ENCODE measurements around the gene LMAN1L. TPM values are rescaled to one million over a fixed set of nuclear protein-coding genes. Genes with fewer than 3 reads are reported as not detected.
A peak's percentile ranks its signal among the peaks of the same experiment; 100 is the strongest.
"Not testable (repeated sequence)": the region's sequence is repeated elsewhere in the genome, so short reads cannot be mapped to it uniquely, and the experiment has no call there.

The LMAN1L gene
- total RNA-seq, 1 donor from 2014 or later = not detected

DNA sequence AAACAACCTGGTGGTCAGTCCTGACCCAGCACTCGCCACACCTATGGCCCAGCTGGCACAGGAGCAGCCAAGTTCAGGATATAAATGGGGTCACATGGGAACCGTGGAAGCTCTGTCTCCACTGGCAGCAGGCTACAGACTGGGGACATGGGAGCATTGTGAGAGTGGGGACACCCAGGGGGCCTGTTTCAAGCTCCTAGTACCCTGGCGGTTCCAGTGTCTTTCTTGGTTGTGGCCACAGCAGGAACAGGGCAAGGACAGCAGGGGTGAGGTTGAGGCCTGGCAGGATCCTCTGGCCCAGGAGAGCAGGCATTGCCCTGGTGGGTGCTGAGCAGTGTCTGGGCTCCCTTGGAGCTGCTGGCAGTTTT lies 28.8 kb upstream of the LMAN1L start:
- no peak for DNase-seq (ENCODE audit: low spot score)
- peak overlapping the region; percentile 70 for H3K27ac Mint-ChIP-seq (ENCODE audit: unreplicated experiment)
- no peaks in the 10 kb centered on the region for H3K9me3 Mint-ChIP-seq (ENCODE audit: low read depth)
- no peak for TF ChIP-seq CTCF (IDR thresholded peaks at IDR 0.05)
- no peaks in the 10 kb centered on the region for H3K27me3 Mint-ChIP-seq (ENCODE audit: low read depth)
- H3K4me1 Mint-ChIP-seq (ENCODE audit: low read depth) = peaks cover 57% of the 10 kb centered on the region
- H3K4me3 Mint-ChIP-seq (ENCODE audit: unreplicated experiment) = peak overlapping the region; percentile 87
- peaks cover 1% of the 10 kb centered on the region for H3K36me3 Mint-ChIP-seq (ENCODE audit: low read depth)

GRCh38 chr15:74784426-74785193 lies 28.0 kb upstream of the LMAN1L start:
- peak overlapping the region; percentile 36 for H3K27ac Mint-ChIP-seq (ENCODE audit: unreplicated experiment)
- no peaks in the 10 kb centered on the region for H3K9me3 Mint-ChIP-seq (ENCODE audit: low read depth)
- no peak overlapping the region for H3K4me3 Mint-ChIP-seq (ENCODE audit: unreplicated experiment)
- H3K36me3 Mint-ChIP-seq (ENCODE audit: low read depth) = peaks cover 1% of the 10 kb centered on the region
- H3K4me1 Mint-ChIP-seq (ENCODE audit: low read depth) = peaks cover 63% of the 10 kb centered on the region
- DNase-seq (ENCODE audit: low spot score) = no peak
- H3K27me3 Mint-ChIP-seq (ENCODE audit: low read depth) = no peaks in the 10 kb centered on the region
- TF ChIP-seq CTCF (IDR thresholded peaks at IDR 0.05) = no peak

DNA sequence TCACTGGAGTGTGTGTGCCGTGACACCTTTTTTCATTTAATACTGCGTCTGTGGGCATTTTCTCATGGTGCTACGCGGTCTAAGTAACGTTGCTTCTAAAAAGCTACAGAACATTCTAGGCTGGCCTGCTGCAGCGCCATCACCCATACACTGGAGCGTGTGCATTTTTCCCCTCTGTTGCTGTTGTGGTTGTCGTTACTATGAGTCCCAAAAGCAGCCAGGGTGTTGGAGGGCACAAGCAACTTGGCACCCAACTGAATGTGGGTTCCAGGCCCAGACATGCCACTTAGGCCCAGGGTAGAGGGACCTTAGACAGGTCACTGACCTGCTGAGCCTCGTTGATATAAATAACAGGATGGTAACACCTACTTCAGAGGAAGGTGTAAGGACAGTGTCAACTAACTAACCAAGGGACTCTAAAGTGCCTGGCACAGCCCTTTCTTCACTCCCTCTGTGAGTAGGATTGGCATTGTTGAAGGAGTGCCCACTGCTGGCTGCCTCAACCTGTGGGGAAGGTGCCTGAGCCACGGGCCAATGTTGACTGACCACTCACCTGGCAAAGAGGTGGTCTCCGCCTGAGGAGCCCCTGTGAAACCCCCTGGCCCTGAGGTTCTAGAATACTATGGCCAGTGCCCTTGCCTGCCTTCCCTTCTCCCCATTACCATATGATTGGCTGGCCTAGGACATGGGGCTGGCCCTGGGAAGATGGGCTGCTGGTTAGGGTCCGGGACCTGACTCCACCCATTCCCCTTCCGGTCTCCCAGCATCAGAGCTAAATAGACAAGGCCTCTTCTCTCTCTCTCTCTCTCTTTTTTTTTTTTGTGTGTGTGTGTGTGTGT lies 27.2 kb upstream of the LMAN1L start:
- no peak for TF ChIP-seq CTCF (IDR thresholded peaks at IDR 0.05)
- Mint-ChIP-seq H3K4me1 (ENCODE audit: low read depth) (peaks cover 71% of the 10 kb centered on the region), H3K4me3 (ENCODE audit: unreplicated experiment) (no peak overlapping the region), H3K9me3 (ENCODE audit: low read depth) (no peaks in the 10 kb centered on the region), H3K27ac (ENCODE audit: unreplicated experiment) (no peak overlapping the region), H3K27me3 (ENCODE audit: low read depth) (no peaks in the 10 kb centered on the region), H3K36me3 (ENCODE audit: low read depth) (peaks cover 1% of the 10 kb centered on the region)
- no peak for DNase-seq (ENCODE audit: low spot score)

- not testable (repeated sequence) for DNase-seq (ENCODE audit: low spot score); H3K4me3 Mint-ChIP-seq (ENCODE audit: unreplicated experiment); H3K9me3 Mint-ChIP-seq (ENCODE audit: low read depth); H3K27ac Mint-ChIP-seq (ENCODE audit: unreplicated experiment); H3K36me3 Mint-ChIP-seq (ENCODE audit: low read depth); H3K27me3 Mint-ChIP-seq (ENCODE audit: low read depth)
- peaks cover 73% of the 10 kb centered on the region for H3K4me1 Mint-ChIP-seq (ENCODE audit: low read depth)
Observed at GRCh38 chr15:74786081-74786480, 26.6 kb upstream of the LMAN1L start.

DNA sequence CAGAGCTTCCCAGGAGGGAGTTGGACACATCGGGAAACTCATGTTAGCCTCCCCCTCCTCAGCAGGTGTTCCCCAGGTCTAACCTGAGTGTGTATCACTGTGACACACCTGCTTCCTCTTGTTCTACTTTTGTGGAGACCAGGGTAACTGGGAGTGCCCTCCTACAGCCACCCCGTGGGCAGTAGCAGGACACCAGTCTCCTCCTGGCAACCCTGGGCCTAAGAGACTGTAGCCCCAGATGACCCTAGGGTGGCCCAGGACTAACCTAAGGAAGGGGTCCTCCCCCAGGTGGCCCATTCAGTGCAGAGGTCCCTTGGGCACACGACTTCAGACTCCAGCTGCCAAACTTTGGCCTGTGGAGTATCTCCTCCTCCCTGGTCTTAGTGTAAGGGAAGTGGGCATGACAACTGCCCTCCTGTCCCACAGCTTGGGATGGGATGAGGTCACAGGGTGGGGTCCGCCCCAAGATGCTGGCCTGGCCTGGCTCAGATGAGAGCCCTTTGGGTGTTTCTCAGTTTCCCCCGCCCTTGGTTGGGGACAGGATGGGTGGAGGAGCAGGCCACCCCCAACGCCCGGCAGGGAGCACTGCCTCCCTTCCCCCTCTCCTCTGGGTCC lies 26.0 kb upstream of the LMAN1L start:
- Mint-ChIP-seq H3K27me3 (ENCODE audit: low read depth) (no peaks in the 10 kb centered on the region), H3K4me1 (ENCODE audit: low read depth) (peaks cover 73% of the 10 kb centered on the region), H3K36me3 (ENCODE audit: low read depth) (peaks cover 1% of the 10 kb centered on the region), H3K4me3 (ENCODE audit: unreplicated experiment) (no peak overlapping the region), H3K9me3 (ENCODE audit: low read depth) (no peaks in the 10 kb centered on the region), H3K27ac (ENCODE audit: unreplicated experiment) (no peak overlapping the region)
- DNase-seq (ENCODE audit: low spot score) = no peak
- TF ChIP-seq CTCF (IDR thresholded peaks at IDR 0.05) = no peak
